Cardiac muscle cell (in vitro differentiated cells and primary cell): Measurements from ENCODE around the gene ZFPL1. TPM values are rescaled to one million over a fixed set of nuclear protein-coding genes. Genes with fewer than 3 reads are reported as not detected.

Experiments
- DNase-seq, 2 donors: peaks; one replicate each; pipeline versions ENCODE4 v3.0.0 to v3.0.0-alpha.2; 2010 to 2017; ENCODE audit warnings: low read depth in 1 of 2, low spot score in 1 of 2
- H3K27ac ChIP-seq: fragments of 200-600 bp; sonication (generic); 2 replicates; pipeline ENCODE4 v1.5.1; 2016
- H3K27me3 ChIP-seq: fragments of 200-600 bp; sonication (generic); 2 replicates; pipeline ENCODE4 v1.6.0; 2016; ENCODE audit warnings: control low read depth
- H3K36me3 ChIP-seq: fragments of 200-600 bp; sonication (generic); 2 replicates; pipeline ENCODE4 v1.5.1; 2016; ENCODE audit warnings: control low read depth
- H3K4me1 ChIP-seq: fragments of 200-600 bp; sonication (generic); 2 replicates; pipeline ENCODE4 v1.8.1; 2017; ENCODE audit warnings: low read depth, mild to moderate bottlenecking, mixed run types
- H3K4me3 ChIP-seq: fragments of 200-600 bp; sonication (generic); 2 replicates; pipeline ENCODE4 v1.5.1; 2016; ENCODE audit warnings: mild to moderate bottlenecking
- H3K9me3 ChIP-seq: fragments of 200-600 bp; sonication (generic); 2 replicates; pipeline ENCODE4 v1.5.1; 2017; ENCODE audit warnings: low read depth, mild to moderate bottlenecking, control low read depth
- CTCF ChIP-seq: IDR thresholded peaks from 2 replicates; pipeline ENCODE4 v1.5.1; 2012; ENCODE audit warnings: low read depth, mild to moderate bottlenecking, low read length
- polyA plus RNA-seq: library from polyadenylated mRNA; unstranded; fragments of >200 nt; fragmentation: Nextera tagmentation; extraction: Ambion mirVana; gene quantifications from 2 replicates; pipeline ENCODE4 v1.2.1, GENCODE V29; 2016
- total RNA-seq: library from RNA; depleted of rRNA; stranded (reverse); fragments of >200 nt; gene quantifications from 2 replicates; pipeline ENCODE4 v1.2.3, GENCODE V29; 2016

ZFPL1 gene
- total and polyA plus RNA-seq, 2 experiments from 2014 or later = 56.3 to 57.4 TPM

GRCh38 chr11:65060913-65061408, 23.1 kb upstream of the ZFPL1 start:
- H3K36me3 ChIP-seq = no peaks in the 10 kb centered on the region
- H3K27me3 ChIP-seq = no peaks in the 10 kb centered on the region
- H3K4me3 ChIP-seq = no peak overlapping the region
- DNase-seq = peak; percentile 33 to 51
- peaks cover 6% of the 10 kb centered on the region for H3K4me1 ChIP-seq
- no peak overlapping the region for H3K27ac ChIP-seq
- H3K9me3 ChIP-seq = no peaks in the 10 kb centered on the region
- peak; percentile 46 for TF ChIP-seq CTCF

GRCh38 chr11:65063532-65063931, 20.5 kb upstream of the ZFPL1 start:
- DNase-seq = no peak
- peaks cover 22% of the 10 kb centered on the region for H3K4me1 ChIP-seq
- H3K9me3 ChIP-seq = no peaks in the 10 kb centered on the region
- H3K27me3 ChIP-seq = no peaks in the 10 kb centered on the region
- no peak overlapping the region for H3K27ac ChIP-seq
- no peaks in the 10 kb centered on the region for H3K36me3 ChIP-seq
- no peak for TF ChIP-seq CTCF
- H3K4me3 ChIP-seq = no peak overlapping the region

- no peak overlapping the region for H3K4me3 ChIP-seq
- no peaks in the 10 kb centered on the region for H3K36me3 ChIP-seq
- TF ChIP-seq CTCF = no peak
Observed at GRCh38 chr11:65064847-65065240, 19.2 kb upstream of the ZFPL1 start.

GRCh38 chr11:65065851-65066250, 18.2 kb upstream of the ZFPL1 start:
- H3K4me3 ChIP-seq = no peak overlapping the region
- H3K36me3 ChIP-seq = no peaks in the 10 kb centered on the region
- H3K4me1 ChIP-seq = peaks cover 24% of the 10 kb centered on the region
- peak overlapping the region; percentile 80 for H3K27ac ChIP-seq
- no peaks in the 10 kb centered on the region for H3K9me3 ChIP-seq
- H3K27me3 ChIP-seq = no peaks in the 10 kb centered on the region
- no peak for TF ChIP-seq CTCF
- peak in 1 of 2 donors; percentile 26 for DNase-seq

More at GRCh38 chr11:65064847-65065240, 19.2 kb upstream of the ZFPL1 start:
- Histone ChIP-seq H3K9me3 (no peaks in the 10 kb centered on the region), H3K27ac (no peak overlapping the region), H3K27me3 (no peaks in the 10 kb centered on the region), H3K4me1 (peaks cover 24% of the 10 kb centered on the region)
- DNase-seq = no peak

GRCh38 chr11:65066315-65066714, 17.7 kb upstream of the ZFPL1 start:
- H3K27ac ChIP-seq = peak overlapping the region; percentile 80

More at GRCh38 chr11:65066315-65066714, 17.7 kb upstream of the ZFPL1 start:
- no peak for DNase-seq
- H3K4me3 ChIP-seq = no peak overlapping the region
- TF ChIP-seq CTCF = no peak
- H3K36me3 ChIP-seq = no peaks in the 10 kb centered on the region
- peaks cover 24% of the 10 kb centered on the region for H3K4me1 ChIP-seq
- no peaks in the 10 kb centered on the region for H3K9me3 ChIP-seq
- H3K27me3 ChIP-seq = no peaks in the 10 kb centered on the region
